ENCODE measurements around the gene ATP6V0B.

The ATP6V0B gene

GRCh38 chr1:43975249-43975961 lies 645 bp downstream of the ATP6V0B start:
- DNase-seq (ENCODE audit: low read depth) = peak; percentile 85
- peak overlapping the region; percentile 91 for H3K4me3 ChIP-seq (ENCODE audit: low read depth, low read length)
- peak; percentile 38 for TF ChIP-seq MYC (IDR thresholded peaks at IDR 0.05; ENCODE audit: low read depth, low read length)
- TF ChIP-seq, protein P1, sequence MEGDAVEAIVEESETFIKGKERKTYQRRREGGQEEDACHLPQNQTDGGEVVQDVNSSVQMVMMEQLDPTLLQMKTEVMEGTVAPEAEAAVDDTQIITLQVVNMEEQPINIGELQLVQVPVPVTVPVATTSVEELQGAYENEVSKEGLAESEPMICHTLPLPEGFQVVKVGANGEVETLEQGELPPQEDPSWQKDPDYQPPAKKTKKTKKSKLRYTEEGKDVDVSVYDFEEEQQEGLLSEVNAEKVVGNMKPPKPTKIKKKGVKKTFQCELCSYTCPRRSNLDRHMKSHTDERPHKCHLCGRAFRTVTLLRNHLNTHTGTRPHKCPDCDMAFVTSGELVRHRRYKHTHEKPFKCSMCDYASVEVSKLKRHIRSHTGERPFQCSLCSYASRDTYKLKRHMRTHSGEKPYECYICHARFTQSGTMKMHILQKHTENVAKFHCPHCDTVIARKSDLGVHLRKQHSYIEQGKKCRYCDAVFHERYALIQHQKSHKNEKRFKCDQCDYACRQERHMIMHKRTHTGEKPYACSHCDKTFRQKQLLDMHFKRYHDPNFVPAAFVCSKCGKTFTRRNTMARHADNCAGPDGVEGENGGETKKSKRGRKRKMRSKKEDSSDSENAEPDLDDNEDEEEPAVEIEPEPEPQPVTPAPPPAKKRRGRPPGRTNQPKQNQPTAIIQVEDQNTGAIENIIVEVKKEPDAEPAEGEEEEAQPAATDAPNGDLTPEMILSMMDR (IDR thresholded peaks at IDR 0.05; ENCODE audit: low read depth, low read length) = no peak

GRCh38 chr1:43976045-43976444 lies 1.3 kb downstream of the ATP6V0B start:
- H3K4me3 ChIP-seq (ENCODE audit: low read depth, low read length) = peak overlapping the region; percentile 91
- TF ChIP-seq, protein P1 (IDR thresholded peaks at IDR 0.05; ENCODE audit: low read depth, low read length) = no peak
- TF ChIP-seq, protein P2, sequence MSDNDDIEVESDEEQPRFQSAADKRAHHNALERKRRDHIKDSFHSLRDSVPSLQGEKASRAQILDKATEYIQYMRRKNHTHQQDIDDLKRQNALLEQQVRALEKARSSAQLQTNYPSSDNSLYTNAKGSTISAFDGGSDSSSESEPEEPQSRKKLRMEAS (IDR thresholded peaks at IDR 0.05; ENCODE audit: low read depth, low read length) = no peak
- no peak for TF ChIP-seq MYC (IDR thresholded peaks at IDR 0.05; ENCODE audit: low read depth, low read length)
- TF ChIP-seq POLR2A (IDR thresholded peaks at IDR 0.05; ENCODE audit: extremely low read depth, insufficient read length) = no peak
- no peak for DNase-seq (ENCODE audit: low read depth)

DNA sequence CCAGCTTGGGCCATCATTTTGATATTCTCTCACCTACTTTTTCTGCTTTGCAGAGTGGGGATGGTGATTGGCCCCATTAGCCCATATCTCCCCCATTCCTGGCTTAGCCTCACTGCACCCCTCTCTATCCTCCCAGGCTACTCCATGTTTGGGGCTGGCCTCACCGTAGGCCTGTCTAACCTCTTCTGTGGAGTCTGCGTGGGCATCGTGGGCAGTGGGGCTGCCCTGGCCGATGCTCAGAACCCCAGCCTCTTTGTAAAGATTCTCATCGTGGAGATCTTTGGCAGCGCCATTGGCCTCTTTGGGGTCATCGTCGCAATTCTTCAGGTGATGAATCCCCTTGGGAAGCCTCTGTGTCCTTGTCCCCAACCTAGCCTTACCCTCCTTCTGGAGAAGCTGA lies 2.1 kb downstream of the ATP6V0B start:
- TF ChIP-seq, protein P1 (IDR thresholded peaks at IDR 0.05; ENCODE audit: low read depth, low read length) = no peak
- TF ChIP-seq, protein P2 (IDR thresholded peaks at IDR 0.05; ENCODE audit: low read depth, low read length) = no peak
- TF ChIP-seq MYC (IDR thresholded peaks at IDR 0.05; ENCODE audit: low read depth, low read length) (no peak), POLR2A (IDR thresholded peaks at IDR 0.05; ENCODE audit: extremely low read depth, insufficient read length) (no peak)
- peak overlapping the region; percentile 91 for H3K4me3 ChIP-seq (ENCODE audit: low read depth, low read length)
- DNase-seq (ENCODE audit: low read depth) = no peak

DNA sequence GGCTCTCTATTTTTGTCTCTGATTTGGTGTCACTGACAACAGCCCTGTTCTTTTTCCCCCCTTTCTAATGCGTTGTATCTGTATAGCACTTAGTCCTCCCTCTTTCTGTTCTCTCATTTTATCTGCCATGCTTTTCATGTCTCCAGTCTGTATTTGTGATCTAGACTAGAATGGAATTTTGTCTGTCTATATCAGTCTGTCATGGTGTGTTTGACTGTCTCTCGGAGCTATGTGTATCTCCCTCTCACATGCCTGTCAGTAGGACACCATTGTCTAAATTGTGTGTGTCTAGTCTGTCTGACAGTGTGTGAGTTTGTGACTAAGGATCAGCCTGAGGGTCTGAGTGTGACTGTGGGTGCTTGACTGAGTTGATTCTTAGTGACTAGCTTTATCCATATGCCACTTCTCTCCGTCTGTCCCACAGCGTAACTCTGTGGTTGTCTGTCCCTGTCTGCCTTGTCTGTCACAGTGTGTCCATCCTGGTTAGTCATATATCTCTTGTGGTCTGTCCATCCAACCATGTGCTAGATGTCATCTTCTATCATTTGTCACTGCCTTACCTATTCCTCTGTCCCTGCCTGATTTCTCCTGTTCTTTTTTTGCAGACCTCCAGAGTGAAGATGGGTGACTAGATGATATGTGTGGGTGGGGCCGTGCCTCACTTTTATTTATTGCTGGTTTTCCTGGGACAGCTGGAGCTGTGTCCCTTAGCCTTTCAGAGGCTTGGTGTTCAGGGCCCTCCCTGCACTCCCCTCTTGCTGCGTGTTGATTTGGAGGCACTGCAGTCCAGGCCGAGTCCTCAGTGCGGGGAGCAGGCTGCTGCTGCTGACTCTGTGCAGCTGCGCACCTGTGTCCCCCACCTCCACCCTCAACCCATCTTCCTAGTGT lies 2.9 kb downstream of the ATP6V0B start:
- no peak overlapping the region for H3K4me3 ChIP-seq (ENCODE audit: low read depth, low read length)
- DNase-seq (ENCODE audit: low read depth) = peak; percentile 32
- TF ChIP-seq MYC (IDR thresholded peaks at IDR 0.05; ENCODE audit: low read depth, low read length) (no peak), POLR2A (IDR thresholded peaks at IDR 0.05; ENCODE audit: extremely low read depth, insufficient read length) (no peak)
- TF ChIP-seq, protein P2 (IDR thresholded peaks at IDR 0.05; ENCODE audit: low read depth, low read length) = no peak
- TF ChIP-seq, protein P1 (IDR thresholded peaks at IDR 0.05; ENCODE audit: low read depth, low read length) = no peak

GRCh38 chr1:43978264-43978550 lies 3.4 kb downstream of the ATP6V0B start:
- peak overlapping the region; percentile 59 for H3K4me3 ChIP-seq (ENCODE audit: low read depth, low read length)
- DNase-seq (ENCODE audit: low read depth) = peak; percentile 62
- TF ChIP-seq, protein P1 (IDR thresholded peaks at IDR 0.05; ENCODE audit: low read depth, low read length) = no peak
- TF ChIP-seq MYC (IDR thresholded peaks at IDR 0.05; ENCODE audit: low read depth, low read length) = no peak
- no peak for TF ChIP-seq POLR2A (IDR thresholded peaks at IDR 0.05; ENCODE audit: extremely low read depth, insufficient read length)
- TF ChIP-seq, protein P2 (IDR thresholded peaks at IDR 0.05; ENCODE audit: low read depth, low read length) = no peak

Data from NB4 (cell line).